ENCODE data around the gene OSBPL8. TPM values are rescaled to one million over a fixed set of nuclear protein-coding genes. Genes with fewer than 3 reads are reported as not detected.

Gene OSBPL8
- total RNA-seq, 2 experiments from 2014 or later, result 25.0 to 61.3 TPM

- Histone ChIP-seq H3K27ac (ENCODE audit: low read depth, low read length, poor library complexity, severe bottlenecking) (no peak overlapping the region), H3K4me2 (ENCODE audit: low read length) (no peak overlapping the region), H3K9me2 (ENCODE audit: insufficient read depth, low read length) (no peaks in the 10 kb centered on the region), H3K36me3 (ENCODE audit: insufficient read depth, low read length) (no peaks in the 10 kb centered on the region), H3K4me1 (ENCODE audit: insufficient read depth, low read length, poor library complexity, severe bottlenecking) (no peaks in the 10 kb centered on the region), H4K20me1 (ENCODE audit: insufficient read depth, low read length) (no peaks in the 10 kb centered on the region), H2AFZ (ENCODE audit: low read length) (no peak overlapping the region), H3K9me3 (ENCODE audit: low read length) (no peaks in the 10 kb centered on the region), H3K79me2 (ENCODE audit: insufficient read depth, low read depth, low read length) (peaks cover 2% of the 10 kb centered on the region; the same call in 1 of the 2 replicates), H3K4me3 (ENCODE audit: low read depth, low read length, poor library complexity, severe bottlenecking) (no peak overlapping the region)
- no TSS peak for BruUV-seq (replicated peaks)
- intact Hi-C loops (cut with micrococcal nuclease; ENCODE audit: unreplicated experiment), result no loop called here
- ChIA-PET CTCF (ENCODE audit: unreplicated experiment) (no interaction called here), POLR2A (interaction anchor here (0.6 kb wide), 1 partner anchor 24 kb away, joined by 4 read pairs; no protein-coding TSS in a partner anchor)
- DNase-seq (ENCODE audit: low spot score), result no peak
- TF ChIP-seq CTCF (conservative IDR thresholded peaks at IDR 0.05; ENCODE audit: low read length) (no peak), EZH2phosphoT487 (IDR thresholded peaks at IDR 0.05; ENCODE audit: borderline replicate concordance, low read depth, low read length) (no peak)
These were observed 96.8 kb downstream of the OSBPL8 start for GRCh38 chr12:76462668-76463224.

GRCh38 chr12:76460807-76461206 lies 98.8 kb downstream of the OSBPL8 start:
- Histone ChIP-seq H3K27ac (ENCODE audit: low read depth, low read length, poor library complexity, severe bottlenecking) (no peak overlapping the region), H3K79me2 (ENCODE audit: insufficient read depth, low read depth, low read length) (peaks cover 6% of the 10 kb centered on the region; the same call in 1 of the 2 replicates), H3K4me3 (ENCODE audit: low read depth, low read length, poor library complexity, severe bottlenecking) (no peak overlapping the region), H3K9me2 (ENCODE audit: insufficient read depth, low read length) (no peaks in the 10 kb centered on the region), H4K20me1 (ENCODE audit: insufficient read depth, low read length) (no peaks in the 10 kb centered on the region), H3K36me3 (ENCODE audit: insufficient read depth, low read length) (no peaks in the 10 kb centered on the region), H3K4me1 (ENCODE audit: insufficient read depth, low read length, poor library complexity, severe bottlenecking) (peaks cover 7% of the 10 kb centered on the region), H2AFZ (ENCODE audit: low read length) (no peak overlapping the region), H3K9me3 (ENCODE audit: low read length) (no peaks in the 10 kb centered on the region), H3K4me2 (ENCODE audit: low read length) (no peak overlapping the region)
- TF ChIP-seq EZH2phosphoT487 (IDR thresholded peaks at IDR 0.05; ENCODE audit: borderline replicate concordance, low read depth, low read length) (no peak), CTCF (conservative IDR thresholded peaks at IDR 0.05; ENCODE audit: low read length) (no peak)
- no peak for DNase-seq (ENCODE audit: low spot score)
- CTCF ChIA-PET (ENCODE audit: unreplicated experiment), result no interaction called here
- BruUV-seq (replicated peaks), result no TSS peak
- intact Hi-C loops (cut with micrococcal nuclease; ENCODE audit: unreplicated experiment), result no loop called here
- POLR2A ChIA-PET, result interaction anchor here (0.7 kb wide), 2 partner anchors 303 to 364 kb away, joined by 3 read pairs; no protein-coding TSS in a partner anchor

DNA sequence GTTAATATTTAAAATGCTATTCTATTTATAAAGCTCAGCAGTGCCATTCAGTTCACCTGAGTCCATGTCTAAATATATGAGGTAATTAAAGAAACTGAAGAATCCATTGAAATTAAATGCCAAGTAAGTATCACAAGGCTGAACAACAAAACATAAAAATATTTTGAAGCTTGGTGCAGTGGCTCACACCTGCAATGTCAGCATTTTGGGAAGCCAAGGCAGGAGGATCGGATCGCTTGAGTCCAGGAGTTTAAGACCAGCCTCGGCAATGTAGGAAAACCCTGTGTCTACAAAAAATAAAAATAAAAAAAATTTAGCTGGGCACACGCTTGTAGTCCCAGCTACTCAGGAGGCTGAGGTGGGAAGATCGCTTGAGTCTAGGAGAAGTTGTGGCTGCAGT lies 101.8 kb downstream of the OSBPL8 start:
- Histone ChIP-seq H2AFZ (ENCODE audit: low read length) (no peak overlapping the region), H3K9me2 (ENCODE audit: insufficient read depth, low read length) (no peaks in the 10 kb centered on the region), H3K4me3 (ENCODE audit: low read depth, low read length, poor library complexity, severe bottlenecking) (no peak overlapping the region), H3K79me2 (ENCODE audit: insufficient read depth, low read depth, low read length) (peaks cover 6% of the 10 kb centered on the region; the same call in 1 of the 2 replicates), H3K36me3 (ENCODE audit: insufficient read depth, low read length) (no peaks in the 10 kb centered on the region), H3K4me1 (ENCODE audit: insufficient read depth, low read length, poor library complexity, severe bottlenecking) (peaks cover 7% of the 10 kb centered on the region), H3K9me3 (ENCODE audit: low read length) (no peaks in the 10 kb centered on the region), H3K27ac (ENCODE audit: low read depth, low read length, poor library complexity, severe bottlenecking) (no peak overlapping the region), H3K4me2 (ENCODE audit: low read length) (no peak overlapping the region), H4K20me1 (ENCODE audit: insufficient read depth, low read length) (peaks cover 3% of the 10 kb centered on the region; the same call in 1 of the 2 replicates)
- BruUV-seq (replicated peaks), result no TSS peak
- TF ChIP-seq CTCF (conservative IDR thresholded peaks at IDR 0.05; ENCODE audit: low read length), result no peak
- no peak for TF ChIP-seq EZH2phosphoT487 (IDR thresholded peaks at IDR 0.05; ENCODE audit: borderline replicate concordance, low read depth, low read length)
- ChIA-PET CTCF (ENCODE audit: unreplicated experiment) (no interaction called here), POLR2A (no interaction called here)
- intact Hi-C loops (cut with micrococcal nuclease; ENCODE audit: unreplicated experiment), result loop anchor here (10.0 kb wide), 2 partner anchors 373 to 933 kb away; partner anchors contain the start of gene NAP1L1
- DNase-seq (ENCODE audit: low spot score), result no peak
